ENCODE results near the gene ITGAE. TPM values are rescaled to one million over a fixed set of nuclear protein-coding genes. Genes with fewer than 3 reads are reported as not detected.

Gene ITGAE
- total and polyA plus RNA-seq, 10 of the 15 experiments (the other 5 are each of a cell fraction or from before 2014, with no cell fraction given) = 13.1 to 161 (median 34.8) TPM

- intact Hi-C loops (cut with micrococcal nuclease; ENCODE audit: unreplicated experiment) = loop anchor here (1.0 to 5.0 kb wide), 3 partner anchors 17 to 103 kb away; no protein-coding TSS in a partner anchor
- peak; percentile 86 for ATAC-seq
- no peak for TF ChIP-seq KDM1A (IDR thresholded peaks at IDR 0.05; ENCODE audit: borderline replicate concordance)
- no peak for TF ChIP-seq ZBTB4 (CRISPR knock-in tag; IDR thresholded peaks at IDR 0.05)
- TF ChIP-seq CREM (IDR thresholded peaks at IDR 0.05; ENCODE audit: low read depth) = peak; percentile 69; the same call in 1 of the 2 replicates
- TF ChIP-seq EP300 (IDR thresholded peaks at IDR 0.05; ENCODE audit: borderline replicate concordance in 1 of 2, control insufficient read depth in 1 of 2, low read depth in 2 of 2, low read length in 2 of 2) = peak in 1 of 2 experiments; percentile 72; a peak in 2 of 4 replicates
- peak; percentile 22; the same call in 1 of the 2 replicates for TF ChIP-seq BACH1 (IDR thresholded peaks at IDR 0.05; ENCODE audit: borderline replicate concordance)
- TF ChIP-seq HDGF (IDR thresholded peaks at IDR 0.05) = no peak
- peak; percentile 28; the same call in 1 of the 2 replicates for TF ChIP-seq CREB1 (IDR thresholded peaks at IDR 0.05; ENCODE audit: low read depth)
- TF ChIP-seq CBX3 (IDR thresholded peaks at IDR 0.05; ENCODE audit: borderline replicate concordance, low read depth) = no peak
- no peak for TF ChIP-seq ZNF24 (IDR thresholded peaks at IDR 0.05)
- peak; percentile 81 for TF ChIP-seq RELA (IDR thresholded peaks at IDR 0.05; ENCODE audit: borderline replicate concordance, partially characterized antibody)
- no peak for TF ChIP-seq FOS (IDR thresholded peaks at IDR 0.05; ENCODE audit: borderline replicate concordance, extremely low read depth, insufficient read length)
- no peak for TF ChIP-seq BRCA1 (IDR thresholded peaks at IDR 0.05; ENCODE audit: low read depth, low read length)
- TF ChIP-seq BCL3 (IDR thresholded peaks at IDR 0.05; ENCODE audit: borderline replicate concordance, insufficient read depth, low read depth, low read length, poor library complexity, severe bottlenecking) = peak; percentile 74
- no peak for TF ChIP-seq CHD4 (IDR thresholded peaks at IDR 0.05)
- no peak for TF ChIP-seq ZNF687 (IDR thresholded peaks at IDR 0.05)
These were observed 107.2 kb downstream of the ITGAE start for GRCh38 chr17:3693829-3694231.

More at GRCh38 chr17:3693829-3694231, 107.2 kb downstream of the ITGAE start:
- H3K4me2 ChIP-seq (ENCODE audit: control insufficient read depth, insufficient read depth) = peak overlapping the region; percentile 88
- in situ Hi-C loops (cut with MboI) = no loop called here
- H2AFZ ChIP-seq (ENCODE audit: control insufficient read depth, low read depth, low read length) = no peak overlapping the region
- ChIA-PET RAD21 (ENCODE audit: unreplicated experiment) (interaction anchor here (0.8 to 1.6 kb wide), 7 partner anchors 9 to 134 kb away, joined by 3 to 7 read pairs (median 4); partner anchors contain the start of gene HASPIN), SMC1A (ENCODE audit: uncharacterized antibody, unreplicated experiment) (interaction anchor here (0.9 to 1.6 kb wide), 5 partner anchors 9 to 44 kb away, joined by 3 to 6 read pairs (median 5); no protein-coding TSS in a partner anchor), CTCF (interaction anchor here (1.0 to 2.5 kb wide), 6 partner anchors 11 to 45 kb away, joined by 3 to 10 read pairs (median 6); no protein-coding TSS in a partner anchor), POLR2A (interaction anchor here (0.7 to 1.7 kb wide), 7 partner anchors 13 to 1505 kb away, joined by 3 to 8 read pairs (median 4); partner anchors contain the start of gene HASPIN)
- H3K9me3 ChIP-seq (replicated peaks; ENCODE audit: control insufficient read depth, insufficient read depth, low read length) = peaks cover 12% of the 10 kb centered on the region; the same call in 1 of the 3 replicates
- H3K9ac ChIP-seq (ENCODE audit: control insufficient read depth, insufficient read depth, low read length) = peak overlapping the region; percentile 12; the same call in 1 of the 2 replicates
- WGBS (ENCODE audit: insufficient coverage, insufficient replicate concordance, low lambda C conversion rate, missing lambda C conversion rate) = 1% methylated on average over 9 of the region's 9 CpGs
- no peaks in the 10 kb centered on the region; a peak in 1 of 4 replicates for H3K36me3 ChIP-seq (ENCODE audit: control insufficient read depth in 2 of 2, insufficient read depth in 2 of 2, low read length in 1 of 2)
- no peaks in the 10 kb centered on the region for H3K27me3 ChIP-seq (replicated peaks in 1 of 2; ENCODE audit: control insufficient read depth in 2 of 2, insufficient read depth in 2 of 2, low read length in 1 of 2)
- H3K4me1 ChIP-seq (ENCODE audit: control insufficient read depth, insufficient read depth, low read length) = peaks cover 32% of the 10 kb centered on the region
- 0 out of 2 replicates have a peak overlapping the region, but pooled peaks have one; percentile 11 for H3K27ac ChIP-seq (ENCODE audit: control insufficient read depth, insufficient read depth)
- peak; percentile 91 for DNase-seq (ENCODE audit: low read depth, low spot score)
- BruUV-seq (replicated peaks) = no TSS peak
- no peaks in the 10 kb centered on the region for H4K20me1 ChIP-seq (ENCODE audit: control insufficient read depth, insufficient read depth)
- peaks cover 13% of the 10 kb centered on the region for H3K79me2 ChIP-seq (ENCODE audit: control insufficient read depth, insufficient read depth, low read length)
- peak; percentile 97 for FAIRE-seq
- H3K4me3 ChIP-seq = no peak overlapping the region

All from GM12878 (cell line).